Urinary bladder (tissue), 4 donors: Measurements from ENCODE around the gene BCL2L15. TPM values are rescaled to one million over a fixed set of nuclear protein-coding genes. Genes with fewer than 3 reads are reported as not detected.

Source experiments
- DNase-seq: peaks from one replicate; pipeline ENCODE4 v3.0.0-alpha.2; 2015; ENCODE audit errors: extremely low spot score
- H3K27ac ChIP-seq: one replicate; pipeline ENCODE4 v1.5.1; 2013; ENCODE audit warnings: low read depth, mild to moderate bottlenecking, moderate library complexity
- H3K36me3 ChIP-seq: one replicate; pipeline ENCODE4 v1.6.1; 2013; ENCODE audit warnings: mild to moderate bottlenecking, moderate library complexity; ENCODE audit not compliant: insufficient read depth
- H3K4me1 ChIP-seq: one replicate; pipeline ENCODE4 v1.6.1; 2013; ENCODE audit warnings: mild to moderate bottlenecking, moderate library complexity; ENCODE audit not compliant: insufficient read depth
- H3K4me3 ChIP-seq: one replicate; pipeline ENCODE4 v1.5.1; 2013; ENCODE audit warnings: low read depth, low read length
- WGBS: extraction: QIAGEN DNeasy Blood & Tissue Kit; methylation state at CpG from one replicate; pipeline ENCODE4 v1.1.7; 2013; 5-methylcytosine and 5-hydroxymethylcytosine counted together
- polyA plus RNA-seq: library from polyadenylated mRNA; stranded (reverse); fragments of 200-250 nt; gene quantifications from one replicate; pipeline ENCODE4 v1.2.3, GENCODE V29; 2013
- total RNA-seq: library from RNA; depleted of rRNA; stranded (reverse); fragments of >200 nt; gene quantifications from one replicate; pipeline ENCODE4 v1.2.3, GENCODE V29; 2014
- donor health status: healthy with polysubstance abuse.
- donor health status: healthy.

The BCL2L15 gene
- 0.90 TPM for total RNA-seq
- polyA plus RNA-seq: 0.25 TPM

- Histone ChIP-seq H3K36me3 (no peaks in the 10 kb centered on the region), H3K4me3 (no peak within 1 kb of the TSS), H3K27ac (no peak within 1 kb of the TSS), H3K4me1 (no peaks in the 10 kb centered on the region)
- no peak for DNase-seq
- WGBS: 67% methylated on average over 6 of the region's 6 CpGs
Measured at GRCh38 chr1:113887402-113888175, at the start of gene BCL2L15. Gene BCL2L15, minus strand, starts transcription at chr1:113887581. Its CDS starts 206 bp downstream, at chr1:113887375.

- no peak overlapping the region for H3K27ac ChIP-seq
- H3K4me1 ChIP-seq: peaks cover 2% of the 10 kb centered on the region
- H3K36me3 ChIP-seq: no peaks in the 10 kb centered on the region
- DNase-seq: no peak
- 63% methylated on average over 1 of the region's 1 CpG for WGBS
- H3K4me3 ChIP-seq: no peak overlapping the region
Measured at GRCh38 chr1:113937146-113937545, 49.8 kb upstream of the BCL2L15 start.

GRCh38 chr1:113935970-113936369 is 48.6 kb upstream of the BCL2L15 start:
- 79% methylated on average over 1 of the region's 1 CpG for WGBS
- DNase-seq: no peak
- no peak overlapping the region for H3K27ac ChIP-seq
- peaks cover 2% of the 10 kb centered on the region for H3K4me1 ChIP-seq
- no peaks in the 10 kb centered on the region for H3K36me3 ChIP-seq
- H3K4me3 ChIP-seq: no peak overlapping the region

GRCh38 chr1:113935176-113935575 is 47.8 kb upstream of the BCL2L15 start:
- Histone ChIP-seq H3K4me1 (peaks cover 2% of the 10 kb centered on the region), H3K4me3 (no peak overlapping the region), H3K27ac (no peak overlapping the region), H3K36me3 (no peaks in the 10 kb centered on the region)
- no peak for DNase-seq
- 96% methylated on average over 1 of the region's 1 CpG for WGBS

- no peak overlapping the region for H3K4me3 ChIP-seq
- H3K4me1 ChIP-seq: peaks cover 2% of the 10 kb centered on the region
- no peak overlapping the region for H3K27ac ChIP-seq
- DNase-seq: no peak
- H3K36me3 ChIP-seq: no peaks in the 10 kb centered on the region
- WGBS: 76% methylated on average over 5 of the region's 5 CpGs
Measured at GRCh38 chr1:113934511-113935055, 47.2 kb upstream of the BCL2L15 start.

GRCh38 chr1:113934006-113934405 is 46.6 kb upstream of the BCL2L15 start:
- no peak overlapping the region for H3K4me3 ChIP-seq
- no peaks in the 10 kb centered on the region for H3K36me3 ChIP-seq
- peaks cover 2% of the 10 kb centered on the region for H3K4me1 ChIP-seq
- no peak overlapping the region for H3K27ac ChIP-seq
- DNase-seq: no peak

- Histone ChIP-seq H3K36me3 (no peaks in the 10 kb centered on the region), H3K4me1 (no peaks in the 10 kb centered on the region), H3K4me3 (no peak overlapping the region), H3K27ac (no peak overlapping the region)
- DNase-seq: no peak
- WGBS: 14% methylated on average over 3 of the region's 3 CpGs
Measured at GRCh38 chr1:113931451-113931851, 44.1 kb upstream of the BCL2L15 start.

GRCh38 chr1:113930499-113931161 is 43.2 kb upstream of the BCL2L15 start:
- H3K4me3 ChIP-seq: peak overlapping the region; percentile 93
- no peaks in the 10 kb centered on the region for H3K36me3 ChIP-seq
- peak overlapping the region; percentile 93 for H3K27ac ChIP-seq
- H3K4me1 ChIP-seq: no peaks in the 10 kb centered on the region
- WGBS: 1% methylated on average over 8 of the region's 8 CpGs
- peak; percentile 35 for DNase-seq

GRCh38 chr1:113929750-113930498 is 42.5 kb upstream of the BCL2L15 start:
- peak overlapping the region; percentile 93 for H3K4me3 ChIP-seq
- DNase-seq: no peak
- peak overlapping the region; percentile 93 for H3K27ac ChIP-seq
- H3K4me1 ChIP-seq: no peaks in the 10 kb centered on the region
- H3K36me3 ChIP-seq: no peaks in the 10 kb centered on the region
- under 1% methylated on average over 64 of the region's 64 CpGs for WGBS

- Histone ChIP-seq H3K4me1 (no peaks in the 10 kb centered on the region), H3K4me3 (peak within 1 kb of the TSS; percentile 93), H3K36me3 (no peaks in the 10 kb centered on the region), H3K27ac (peak within 1 kb of the TSS; percentile 93)
- under 1% methylated on average over 61 of the region's 61 CpGs for WGBS
- peak; percentile 91 for DNase-seq
Measured at GRCh38 chr1:113928941-113929749, 41.8 kb upstream of the BCL2L15 start, which contains the start of gene HIPK1. Gene HIPK1, plus strand, starts transcription at chr1:113929324.

GRCh38 chr1:113928187-113928930 is 41.0 kb upstream of the BCL2L15 start:
- WGBS: 13% methylated on average over 6 of the region's 6 CpGs

GRCh38 chr1:113924473-113924872 is 37.1 kb upstream of the BCL2L15 start:
- DNase-seq: no peak
- Histone ChIP-seq H3K27ac (no peak overlapping the region), H3K4me3 (no peak overlapping the region), H3K4me1 (no peaks in the 10 kb centered on the region), H3K36me3 (no peaks in the 10 kb centered on the region)
- 91% methylated on average over 2 of the region's 2 CpGs for WGBS

More at GRCh38 chr1:113928187-113928930, 41.0 kb upstream of the BCL2L15 start:
- peak overlapping the region; percentile 93 for H3K4me3 ChIP-seq
- DNase-seq: no peak
- no peaks in the 10 kb centered on the region for H3K4me1 ChIP-seq
- peak overlapping the region; percentile 90 for H3K27ac ChIP-seq
- no peaks in the 10 kb centered on the region for H3K36me3 ChIP-seq
